Measurements from ENCODE around the gene ANKS1B. TPM values are rescaled to one million over a fixed set of nuclear protein-coding genes. Genes with fewer than 3 reads are reported as not detected.

Gene ANKS1B
- polyA plus RNA-seq, 3 donors = not detected

- Histone ChIP-seq H3K79me2 (ENCODE audit: insufficient read depth, low read length) (no peaks in the 10 kb centered on the region), H3K9me3 (replicated peaks in 1 of 2; ENCODE audit: control insufficient read depth in 1 of 2, insufficient read depth in 1 of 2, low read length in 2 of 2) (peaks cover 0 to 3% of the 10 kb centered on the region in 2 donors), H2AFZ (ENCODE audit: insufficient read depth, low read depth, low read length, poor library complexity, severe bottlenecking) (no peak overlapping the region), H3K4me2 (replicated peaks; ENCODE audit: extremely low read depth, low read length, poor library complexity, severe bottlenecking) (no peak overlapping the region), H3K9ac (ENCODE audit: insufficient read depth, low read length, poor library complexity, severe bottlenecking) (no peak overlapping the region), H3K27me3 (ENCODE audit: control insufficient read depth in 2 of 2, insufficient read depth in 2 of 2, low read length in 2 of 2) (peaks cover 0 to 4% of the 10 kb centered on the region in 2 donors), H4K20me1 (ENCODE audit: insufficient read depth, low read length) (peaks cover 34% of the 10 kb centered on the region), H3K4me1 (ENCODE audit: control insufficient read depth in 1 of 2, insufficient read depth in 2 of 2, low read length in 2 of 2) (no peaks in the 10 kb centered on the region), H3K27ac (ENCODE audit: low read depth in 1 of 2, low read length in 2 of 2) (peak overlapping the region in 1 of 2 donors; percentile 12), H3K36me3 (replicated peaks in 1 of 2; ENCODE audit: control insufficient read depth in 1 of 2, insufficient read depth in 2 of 2, low read length in 2 of 2) (peaks cover 48 to 60% of the 10 kb centered on the region in 2 donors), H3K4me3 (replicated peaks in 1 of 3; ENCODE audit: low read depth in 2 of 3, low read length in 3 of 3) (no peak overlapping the region)
- Mint-ChIP-seq H3K36me3 (peaks cover 47 to 49% of the 10 kb centered on the region in 2 donors), H3K9me3 (peaks cover 0 to 4% (median 0%) of the 10 kb centered on the region in 7 donors), H3K4me3 (no peak overlapping the region), H3K27ac (peak overlapping the region in 4 of 7 donors; percentile 12 to 76 (median 47)), H3K27me3 (ENCODE audit: low read depth in 3 of 3) (peaks cover 5 to 7% (median 6%) of the 10 kb centered on the region in 3 donors), H3K4me1 (no peaks in the 10 kb centered on the region)
- intact Hi-C loops (cut with micrococcal nuclease) = no loop called here
- 93% methylated on average over 7 of the region's 10 CpGs for WGBS (ENCODE audit: insufficient coverage)
- TF ChIP-seq CTCF (IDR thresholded peaks at IDR 0.05) = no peak
- no peak for DNase-seq
Observed at GRCh38 chr12:98736352-98737321, 1248.1 kb downstream of the ANKS1B start.

GRCh38 chr12:98735821-98736220 lies 1248.9 kb downstream of the ANKS1B start:
- no peaks in the 10 kb centered on the region for H3K4me1 Mint-ChIP-seq
- Histone ChIP-seq H3K9ac (ENCODE audit: insufficient read depth, low read length, poor library complexity, severe bottlenecking) (no peak overlapping the region), H3K27ac (ENCODE audit: low read depth in 1 of 2, low read length in 2 of 2) (no peak overlapping the region), H3K9me3 (replicated peaks in 1 of 2; ENCODE audit: control insufficient read depth in 1 of 2, insufficient read depth in 1 of 2, low read length in 2 of 2) (peaks cover 0 to 3% of the 10 kb centered on the region in 2 donors), H3K27me3 (ENCODE audit: control insufficient read depth in 2 of 2, insufficient read depth in 2 of 2, low read length in 2 of 2) (peaks cover 0 to 3% of the 10 kb centered on the region in 2 donors), H3K4me3 (replicated peaks in 1 of 3; ENCODE audit: low read depth in 2 of 3, low read length in 3 of 3) (no peak overlapping the region), H2AFZ (ENCODE audit: insufficient read depth, low read depth, low read length, poor library complexity, severe bottlenecking) (no peak overlapping the region), H3K4me1 (ENCODE audit: control insufficient read depth in 1 of 2, insufficient read depth in 2 of 2, low read length in 2 of 2) (no peaks in the 10 kb centered on the region), H3K79me2 (ENCODE audit: insufficient read depth, low read length) (no peaks in the 10 kb centered on the region), H4K20me1 (ENCODE audit: insufficient read depth, low read length) (peaks cover 42% of the 10 kb centered on the region), H3K4me2 (replicated peaks; ENCODE audit: extremely low read depth, low read length, poor library complexity, severe bottlenecking) (no peak overlapping the region), H3K36me3 (replicated peaks in 1 of 2; ENCODE audit: control insufficient read depth in 1 of 2, insufficient read depth in 2 of 2, low read length in 2 of 2) (peaks cover 56 to 68% of the 10 kb centered on the region in 2 donors)
- peaks cover 56 to 57% of the 10 kb centered on the region in 2 donors for H3K36me3 Mint-ChIP-seq
- no peak for TF ChIP-seq CTCF (IDR thresholded peaks at IDR 0.05)
- H3K27me3 Mint-ChIP-seq (ENCODE audit: low read depth in 3 of 3) = peaks cover 0 to 3% (median 2%) of the 10 kb centered on the region in 3 donors
- H3K9me3 Mint-ChIP-seq = peaks cover 0 to 3% (median 0%) of the 10 kb centered on the region in 7 donors
- DNase-seq = no peak
- no peak overlapping the region for H3K4me3 Mint-ChIP-seq
- H3K27ac Mint-ChIP-seq = peak overlapping the region in 1 of 7 donors; percentile 10
- 88% methylated on average over 6 of the region's 6 CpGs for WGBS (ENCODE audit: insufficient coverage)
- intact Hi-C loops (cut with micrococcal nuclease) = no loop called here

Data from CD14-positive monocyte (primary cell).